HS-5 (cell line): Measurements from ENCODE around the gene CRCP.

Experiments
- DNase-seq: peaks from one replicate; pipeline ENCODE4 v3.0.0-alpha.2; 2012; ENCODE audit warnings: low read depth

CRCP gene

GRCh38 chr7:66190504-66190857, 75.8 kb downstream of the CRCP start:
- no peak for DNase-seq

DNA sequence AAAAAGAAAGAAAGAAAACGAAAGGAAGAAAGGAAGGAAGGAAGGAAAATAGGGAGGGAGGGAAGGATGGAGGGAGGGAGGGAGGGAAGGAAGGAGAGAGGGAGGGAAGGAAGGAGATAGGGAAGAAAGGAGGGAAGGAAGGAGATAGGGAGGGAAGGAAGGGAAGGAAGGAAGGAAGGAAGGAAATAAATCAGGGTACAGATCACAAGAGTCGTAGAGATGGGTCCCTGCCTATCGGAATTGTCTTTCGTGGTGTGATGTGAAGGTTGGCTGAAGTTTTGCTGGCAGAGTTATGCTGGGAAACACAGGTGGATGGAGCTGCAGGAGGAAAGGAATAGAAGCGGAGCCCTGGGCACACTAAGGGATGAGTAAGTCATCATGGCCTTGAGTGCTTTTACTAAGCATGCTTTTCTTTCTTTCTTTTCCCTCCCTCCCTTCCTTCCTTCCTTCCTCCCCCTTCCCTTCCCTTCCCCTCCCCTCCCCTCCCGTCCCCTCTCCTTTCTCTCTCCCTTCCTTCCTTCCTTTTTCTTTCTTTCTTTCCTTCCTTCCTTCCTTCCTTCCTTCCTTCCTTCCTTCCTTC, 78.6 kb downstream of the CRCP start:
- no peak for DNase-seq

DNA sequence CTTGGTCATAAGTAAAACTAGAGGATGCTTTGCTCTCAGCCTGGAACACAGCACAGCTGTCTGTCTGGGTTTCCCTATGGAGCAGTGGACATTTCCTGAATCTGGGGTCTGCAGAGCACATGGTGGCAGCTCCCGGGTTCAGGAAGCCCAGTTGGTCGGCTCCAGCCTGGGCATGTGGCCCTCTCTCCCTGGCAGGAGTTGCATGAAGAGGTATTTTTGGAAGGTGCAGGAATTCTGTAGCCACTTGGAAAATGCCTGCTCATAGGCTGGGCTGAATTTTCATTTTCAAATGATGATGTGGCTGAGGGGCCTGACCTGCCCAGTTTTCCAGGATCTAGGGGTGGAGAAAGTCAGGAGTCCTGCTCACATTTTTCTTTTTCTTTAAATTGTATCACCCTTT, 83.8 kb downstream of the CRCP start:
- DNase-seq, result no peak

DNA sequence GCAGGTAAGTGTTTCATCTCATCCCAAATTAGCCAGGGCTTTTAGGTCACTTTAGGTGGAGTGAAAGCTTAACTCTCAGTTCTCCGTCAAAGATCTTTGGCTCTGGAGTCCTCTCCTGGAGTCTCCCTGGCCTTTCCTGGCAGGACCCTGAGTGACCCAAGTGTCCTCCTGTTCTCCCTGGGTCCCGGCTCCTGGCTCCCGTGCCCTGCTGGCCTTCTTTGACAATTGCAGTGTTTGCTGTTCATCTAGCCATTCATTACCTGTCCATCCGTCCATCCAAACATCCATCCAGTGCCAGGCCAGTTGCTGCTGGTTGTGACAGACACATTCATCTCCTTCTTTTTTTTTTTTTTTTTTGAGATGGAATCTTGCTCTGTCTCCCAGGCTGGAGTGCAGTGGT, 84.3 kb downstream of the CRCP start:
- DNase-seq, result no peak

DNA sequence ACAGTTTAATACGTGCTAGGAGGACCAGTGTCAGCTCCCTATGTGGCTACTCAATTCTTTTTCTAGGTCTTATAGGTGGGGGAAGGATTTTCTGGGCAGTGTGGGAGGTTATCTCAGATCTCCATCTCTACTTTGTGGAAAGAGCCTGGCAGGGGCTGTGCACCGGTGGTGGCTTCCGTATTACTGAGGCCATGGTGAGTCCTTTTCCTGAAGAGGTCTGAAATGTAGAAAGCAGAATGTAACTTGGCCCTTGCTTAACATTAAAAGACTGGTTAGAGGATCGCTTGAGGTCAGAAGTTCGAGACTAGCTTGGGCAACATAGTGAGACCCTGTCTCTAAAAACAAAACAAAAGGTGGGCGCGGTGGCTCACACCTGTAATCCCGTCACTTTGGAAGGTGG, 87.8 kb downstream of the CRCP start:
- DNase-seq, result no peak
